ENCODE data around the gene SPOCK1. TPM values are rescaled to one million over a fixed set of nuclear protein-coding genes. Genes with fewer than 3 reads are reported as not detected.
"Not testable (repeated sequence)": the region's sequence is repeated elsewhere in the genome, so short reads cannot be mapped to it uniquely, and the experiment has no call there.

Gene SPOCK1
- polyA plus RNA-seq, 1 experiment = 76.0 TPM

GRCh38 chr5:137501846-137502406 lies 2.8 kb upstream of the SPOCK1 start:
- no peaks in the 10 kb centered on the region; the same call in 1 of the 2 replicates for H3K9me3 ChIP-seq (ENCODE audit: control insufficient read depth, insufficient read depth, low read length)
- DNase-seq (ENCODE audit: low read depth, low spot score) = no peak
- no peak overlapping the region for H3K27ac ChIP-seq (ENCODE audit: low read depth, low read length)
- no peak for TF ChIP-seq CTCF (IDR thresholded peaks at IDR 0.05; ENCODE audit: low read depth, low read length)
- CTCF ChIA-PET = interaction anchor here (2.3 kb wide), 1 partner anchor 182 kb away, joined by 20 read pairs; no protein-coding TSS in a partner anchor
- POLR2A ChIA-PET = no interaction called here
- no peak overlapping the region for H3K4me3 ChIP-seq (ENCODE audit: low read depth, low read length)
- peaks cover 13% of the 10 kb centered on the region for H3K27me3 ChIP-seq (ENCODE audit: control insufficient read depth, insufficient read depth, low read length)

- ChIA-PET CTCF (interaction anchor here (2.3 kb wide), 1 partner anchor 181 kb away, joined by 20 read pairs; no protein-coding TSS in a partner anchor), POLR2A (no interaction called here)
- H3K4me3 ChIP-seq (ENCODE audit: low read depth, low read length) = no peak overlapping the region
- no peak for DNase-seq (ENCODE audit: low read depth, low spot score)
- no peak overlapping the region for H3K27ac ChIP-seq (ENCODE audit: low read depth, low read length)
- peaks cover 13% of the 10 kb centered on the region for H3K27me3 ChIP-seq (ENCODE audit: control insufficient read depth, insufficient read depth, low read length)
- no peaks in the 10 kb centered on the region; the same call in 1 of the 2 replicates for H3K9me3 ChIP-seq (ENCODE audit: control insufficient read depth, insufficient read depth, low read length)
- TF ChIP-seq CTCF (IDR thresholded peaks at IDR 0.05; ENCODE audit: low read depth, low read length) = no peak
Measured at GRCh38 chr5:137501226-137501625, 2.1 kb upstream of the SPOCK1 start.

- TF ChIP-seq CTCF (IDR thresholded peaks at IDR 0.05; ENCODE audit: low read depth, low read length) = no peak
- Histone ChIP-seq H3K9me3 (ENCODE audit: control insufficient read depth, insufficient read depth, low read length) (no peaks in the 10 kb centered on the region; the same call in 1 of the 2 replicates), H3K27me3 (ENCODE audit: control insufficient read depth, insufficient read depth, low read length) (peaks cover 13% of the 10 kb centered on the region), H3K4me3 (ENCODE audit: low read depth, low read length) (no peak overlapping the region), H3K27ac (ENCODE audit: low read depth, low read length) (no peak overlapping the region)
- DNase-seq (ENCODE audit: low read depth, low spot score) = no peak
- ChIA-PET POLR2A (no interaction called here), CTCF (interaction anchor here (2.3 kb wide), 1 partner anchor 181 kb away, joined by 20 read pairs; no protein-coding TSS in a partner anchor)
Measured at GRCh38 chr5:137500615-137501225, 1.6 kb upstream of the SPOCK1 start.

GRCh38 chr5:137499506-137499847 lies 351 bp upstream of the SPOCK1 start:
- POLR2A ChIA-PET; H3K4me3 ChIP-seq (ENCODE audit: low read depth, low read length); H3K9me3 ChIP-seq (ENCODE audit: control insufficient read depth, insufficient read depth, low read length); H3K27ac ChIP-seq (ENCODE audit: low read depth, low read length); DNase-seq (ENCODE audit: low read depth, low spot score): not testable (repeated sequence)
- CTCF ChIA-PET = interaction anchor here (0.6 to 6.9 kb wide), 4 partner anchors 41 to 187 kb away, joined by 3 to 127 read pairs (median 4); no protein-coding TSS in a partner anchor
- peaks cover 11% of the 10 kb centered on the region for H3K27me3 ChIP-seq (ENCODE audit: control insufficient read depth, insufficient read depth, low read length)

GRCh38 chr5:137498301-137498735 lies 808 bp downstream of the SPOCK1 start:
- Histone ChIP-seq H3K27me3 (ENCODE audit: control insufficient read depth, insufficient read depth, low read length) (peaks cover 11% of the 10 kb centered on the region), H3K27ac (ENCODE audit: low read depth, low read length) (no peak overlapping the region), H3K9me3 (ENCODE audit: control insufficient read depth, insufficient read depth, low read length) (no peaks in the 10 kb centered on the region; the same call in 1 of the 2 replicates), H3K4me3 (ENCODE audit: low read depth, low read length) (peak overlapping the region; percentile 62)
- POLR2A ChIA-PET = interaction anchor here (1.5 kb wide), 1 partner anchor 178 kb away, joined by 3 read pairs; no protein-coding TSS in a partner anchor
- CTCF ChIA-PET = interaction anchor here (0.5 to 6.9 kb wide), 15 partner anchors 10 to 1249 kb away, joined by 3 to 127 read pairs (median 4); no protein-coding TSS in a partner anchor
- DNase-seq (ENCODE audit: low read depth, low spot score) = no peak
- no peak for TF ChIP-seq CTCF (IDR thresholded peaks at IDR 0.05; ENCODE audit: low read depth, low read length)

Measured in AG04450 (cell line).